ENCODE results near the gene RAB20. TPM values are rescaled to one million over a fixed set of nuclear protein-coding genes. Genes with fewer than 3 reads are reported as not detected.

Gene RAB20
- polyA plus RNA-seq, 3 donors = 22.1 to 82.3 (median 31.2) TPM

GRCh38 chr13:110485604-110486003 is 75.9 kb downstream of the RAB20 start:
- WGBS, 3 donors = 69 to 82% (median 71%) methylated on average over 9 of the region's 9 CpGs
- no peak overlapping the region for H3K27ac ChIP-seq (ENCODE audit: low read depth, low read length)

GRCh38 chr13:110484290-110485048 is 77.1 kb downstream of the RAB20 start:
- WGBS, 3 donors = 91 to 92% (median 91%) methylated on average over 18 of the region's 18 CpGs
- H3K27ac ChIP-seq (ENCODE audit: low read depth, low read length) = no peak overlapping the region

GRCh38 chr13:110483386-110483968 is 78.0 kb downstream of the RAB20 start:
- 87 to 93% (median 87%) methylated on average over 13 of the region's 13 CpGs for WGBS, 3 donors
- no peak overlapping the region for H3K27ac ChIP-seq (ENCODE audit: low read depth, low read length)

- WGBS, 3 donors = 74 to 87% (median 74%) methylated on average over 5 of the region's 5 CpGs
- H3K27ac ChIP-seq (ENCODE audit: low read depth, low read length) = no peak overlapping the region
Measured at GRCh38 chr13:110480161-110480560, 81.4 kb downstream of the RAB20 start.

GRCh38 chr13:110479648-110480047 is 81.9 kb downstream of the RAB20 start:
- no peak overlapping the region for H3K27ac ChIP-seq (ENCODE audit: low read depth, low read length)
- 68 to 80% (median 74%) methylated on average over 11 of the region's 11 CpGs for WGBS, 3 donors

- no peak overlapping the region for H3K27ac ChIP-seq (ENCODE audit: low read depth, low read length)
- WGBS, 3 donors = 85 to 89% (median 86%) methylated on average over 6 of the region's 6 CpGs
Measured at GRCh38 chr13:110479215-110479545, 82.3 kb downstream of the RAB20 start.

GRCh38 chr13:110478405-110479214 is 82.9 kb downstream of the RAB20 start:
- no peak overlapping the region for H3K27ac ChIP-seq (ENCODE audit: low read depth, low read length)
- 86 to 89% (median 88%) methylated on average over 16 of the region's 16 CpGs for WGBS, 3 donors

GRCh38 chr13:110477706-110478245 is 83.7 kb downstream of the RAB20 start:
- 69 to 73% (median 71%) methylated on average over 4 of the region's 4 CpGs for WGBS, 3 donors
- H3K27ac ChIP-seq (ENCODE audit: low read depth, low read length) = no peak overlapping the region

GRCh38 chr13:110476220-110476617 is 85.3 kb downstream of the RAB20 start:
- 88 to 96% (median 92%) methylated on average over 12 of the region's 12 CpGs for WGBS, 3 donors
- H3K27ac ChIP-seq (ENCODE audit: low read depth, low read length) = no peak overlapping the region

GRCh38 chr13:110475550-110476219 is 85.8 kb downstream of the RAB20 start:
- H3K27ac ChIP-seq (ENCODE audit: low read depth, low read length) = no peak overlapping the region
- WGBS, 3 donors = 88 to 93% (median 88%) methylated on average over 18 of the region's 18 CpGs

- 74 to 75% (median 74%) methylated on average over 9 of the region's 9 CpGs for WGBS, 3 donors
- H3K27ac ChIP-seq (ENCODE audit: low read depth, low read length) = no peak overlapping the region
Measured at GRCh38 chr13:110475117-110475516, 86.4 kb downstream of the RAB20 start.

- H3K27ac ChIP-seq (ENCODE audit: low read depth, low read length) = no peak overlapping the region
Measured at GRCh38 chr13:110474713-110475112, 86.8 kb downstream of the RAB20 start.

More at GRCh38 chr13:110474713-110475112, 86.8 kb downstream of the RAB20 start:
- 90 to 94% (median 93%) methylated on average over 21 of the region's 21 CpGs for WGBS, 3 donors

Other genes starting within 250 kb of the RAB20 start
- 10 to 100 TPM; 22.0 to 28.8 (median 22.8) TPM for gene NAXD, start 53.8 kb upstream of the RAB20 start, polyA plus RNA-seq
- gene CARS2, start 144.4 kb upstream of the RAB20 start, polyA plus RNA-seq = 10 to 100 TPM; 28.1 to 50.5 (median 43.1) TPM
- gene ING1, start 152.0 kb upstream of the RAB20 start, polyA plus RNA-seq = 10 to 100 TPM; 10.1 to 16.0 (median 11.7) TPM